Activated CD8-positive, alpha-beta memory T cell treated with anti-CD3 and anti-CD28 coated beads for 36 hours (primary cell): ENCODE data around the gene PARN. TPM values are rescaled to one million over a fixed set of nuclear protein-coding genes. Genes with fewer than 3 reads are reported as not detected.
"Not testable (repeated sequence)": the region's sequence is repeated elsewhere in the genome, so short reads cannot be mapped to it uniquely, and the experiment has no call there.

ENCODE experiments used
- CTCF ChIA-PET: fragments of 350-600 bp; sonication (Branson Sonifier 250); formaldehyde crosslinking; loops from one replicate; lab custom pipeline; 2021; ENCODE audit warnings: antibody characterized with exemption; lab: Charles Lee
- POLR2A ChIA-PET: fragments of 350-600 bp; sonication (Branson Sonifier 250); formaldehyde crosslinking; loops from one replicate; lab custom pipeline; 2021; ENCODE audit warnings: antibody characterized with exemption; lab: Charles Lee
- total RNA-seq, 2 experiments: library from RNA; stranded (reverse); gene quantifications; one replicate each; pipeline ENCODE4 v1.2.3, GENCODE V29; 2021

PARN gene
- total RNA-seq, 2 experiments from 2014 or later, result 47.3 to 49.1 TPM

DNA sequence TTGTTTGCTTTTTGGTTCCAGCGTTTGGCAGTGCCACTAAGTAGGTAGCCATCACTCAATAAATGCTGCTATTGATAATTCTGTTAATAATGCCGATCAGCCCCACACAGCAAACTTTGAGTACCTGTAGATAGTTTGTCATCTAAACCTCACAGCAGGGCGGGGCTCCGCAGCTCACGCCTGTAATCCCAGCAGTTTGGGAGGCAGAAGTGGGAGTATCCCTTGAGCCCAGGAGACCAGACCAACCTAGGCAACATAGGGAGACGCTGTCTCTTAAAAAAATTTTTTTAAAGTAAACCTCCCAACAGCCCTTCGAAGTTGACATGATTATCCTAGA is 4.3 kb upstream of the PARN start:
- ChIA-PET CTCF (no interaction called here), POLR2A (no interaction called here)

DNA sequence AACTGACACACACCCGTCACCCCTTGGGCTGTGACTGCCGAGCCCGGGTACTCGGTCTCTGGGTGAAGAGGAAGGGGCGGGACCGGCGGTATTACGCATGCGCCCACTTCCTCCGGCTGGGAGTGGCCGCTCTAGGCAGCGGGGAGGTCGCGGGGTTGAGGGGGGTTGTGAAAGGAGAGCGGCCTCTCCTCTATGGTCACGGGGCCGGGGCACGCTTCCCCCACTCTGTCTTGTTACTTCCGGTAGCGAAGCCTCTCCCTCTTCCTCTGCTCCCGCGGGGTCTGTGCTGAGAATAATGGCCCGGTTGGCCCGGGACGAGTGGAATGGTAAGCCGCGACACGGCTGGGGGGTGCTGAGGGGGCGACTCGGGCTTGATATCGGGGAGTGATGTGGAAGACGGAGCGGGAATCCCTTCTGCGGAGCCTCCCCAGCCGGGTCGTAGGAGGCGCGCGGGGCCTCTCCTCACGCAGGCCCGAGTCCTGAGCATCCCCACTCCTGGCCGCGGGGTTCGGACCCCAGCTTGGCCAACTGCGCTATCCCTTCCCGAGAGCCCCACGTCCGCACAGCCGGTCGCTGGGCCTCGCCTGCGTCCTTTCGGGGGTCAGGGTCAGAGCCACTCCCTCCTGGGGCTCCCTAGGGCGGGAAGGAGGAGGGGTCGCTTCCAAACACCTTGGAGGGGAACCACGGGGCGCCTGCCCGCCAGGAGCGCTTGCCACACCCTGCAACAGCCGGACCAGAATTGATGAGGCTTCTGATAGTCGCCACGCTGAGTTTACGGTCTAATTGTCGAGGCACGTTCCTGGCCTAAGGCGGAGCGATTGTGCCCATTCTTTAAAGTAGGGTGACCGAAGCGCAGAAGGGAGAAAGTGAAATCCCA is 2.9 kb upstream of the PARN start, which contains the start of gene BFAR:
Gene BFAR, plus strand, starts transcription at position 259 of the 877 bp plus-strand sequence. CDS start 11,396 bp downstream, outside the sequence.
- ChIA-PET POLR2A (interaction anchor here (0.7 kb wide), 1 partner anchor 10 kb away, joined by 3 read pairs; no protein-coding TSS in a partner anchor), CTCF (no interaction called here)

DNA sequence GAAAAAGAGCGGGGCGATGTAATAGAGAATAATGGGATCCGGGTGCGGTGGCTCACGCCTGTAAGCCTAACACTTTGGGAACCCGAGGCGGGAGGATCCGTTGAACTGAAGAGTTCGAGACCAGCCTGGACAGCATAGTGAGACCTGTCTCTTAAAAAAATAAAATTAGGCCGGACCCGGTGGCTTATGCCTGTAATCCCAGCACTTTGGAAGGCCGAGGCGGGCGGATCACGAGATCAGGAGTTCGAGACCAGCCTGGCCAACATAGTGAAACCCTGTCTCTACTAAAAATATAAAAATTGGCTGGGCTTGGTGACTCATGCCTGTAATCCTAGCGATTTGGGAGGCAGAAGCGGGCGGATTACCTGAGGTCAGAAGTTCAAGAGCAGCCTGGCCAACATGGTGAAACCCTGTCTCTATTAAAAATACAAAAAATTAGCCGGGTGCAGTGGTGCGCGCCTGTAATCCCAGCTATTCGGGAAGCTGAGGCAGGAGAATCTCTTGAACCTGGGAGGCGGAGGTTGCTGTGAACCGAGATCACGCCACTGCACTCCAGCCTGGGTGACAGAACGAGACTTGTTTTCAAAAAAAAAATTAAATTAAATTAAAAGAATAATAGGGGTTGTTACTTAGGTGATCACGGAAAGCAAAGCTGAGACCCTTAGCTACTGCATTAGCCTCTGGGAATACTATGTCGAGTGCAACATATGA is 715 bp upstream of the PARN start:
- CTCF ChIA-PET, result not testable (repeated sequence)
- POLR2A ChIA-PET, result interaction anchor here (1.0 kb wide), 1 partner anchor 142 kb away, joined by 3 read pairs; no protein-coding TSS in a partner anchor

DNA sequence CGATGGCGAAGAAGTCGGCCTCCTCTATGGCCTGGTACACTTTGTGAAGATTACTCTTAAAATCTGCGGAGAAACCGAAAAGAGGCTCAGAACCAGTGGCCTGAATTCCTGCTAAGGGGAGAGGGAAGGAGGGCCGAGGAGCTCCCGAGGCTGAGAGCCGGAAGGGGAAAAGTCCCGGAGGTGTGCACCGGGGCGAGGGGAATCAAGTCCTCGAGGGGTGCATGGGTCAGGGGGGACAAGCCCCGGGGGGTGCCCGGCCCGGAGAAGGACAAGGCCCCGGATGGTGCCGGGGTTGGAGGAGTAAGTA is 495 bp downstream of the PARN start:
- ChIA-PET CTCF (interaction anchor here (1.0 kb wide), 1 partner anchor 13 kb away, joined by 3 read pairs; no protein-coding TSS in a partner anchor), POLR2A (interaction anchor here (1.0 kb wide), 1 partner anchor 17 kb away, joined by 3 read pairs; no protein-coding TSS in a partner anchor)

DNA sequence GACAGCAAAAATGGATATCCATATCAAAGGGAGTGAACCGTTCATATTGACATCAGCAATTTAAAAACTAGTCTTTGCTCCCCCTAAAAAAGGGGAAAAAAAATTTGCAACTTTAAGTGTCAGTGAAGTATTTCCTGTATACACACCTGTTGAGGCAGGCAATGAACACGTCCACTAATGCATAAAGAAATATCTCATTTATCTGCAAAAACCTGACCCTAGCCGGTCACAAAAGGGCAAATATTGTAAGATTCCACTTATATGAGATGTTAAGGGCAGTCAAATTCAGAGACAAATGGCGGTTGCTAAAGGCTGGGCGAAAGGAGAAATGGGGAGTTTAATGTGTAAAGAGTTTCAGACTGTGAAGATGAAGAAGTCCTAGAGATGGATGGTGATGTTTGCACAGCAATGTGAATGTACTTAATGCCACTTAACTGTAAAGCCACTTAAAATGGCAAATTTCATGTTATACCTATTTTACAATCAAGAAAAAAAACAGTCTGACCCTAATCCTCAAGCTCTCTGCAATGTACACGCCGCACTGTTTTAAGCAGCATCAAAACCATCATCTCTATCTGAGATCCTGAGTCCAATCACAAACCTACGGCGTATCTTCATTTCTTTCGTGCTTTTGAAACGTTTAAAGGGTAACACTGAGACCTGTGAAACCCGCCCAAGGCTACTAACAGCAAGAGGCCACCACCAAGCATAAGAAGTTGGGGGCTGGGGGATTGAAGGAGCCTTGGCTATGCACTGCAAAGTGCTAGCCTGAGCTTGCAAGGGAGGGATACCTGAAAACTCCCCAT is 1.1 kb downstream of the PARN start:
- ChIA-PET CTCF (interaction anchor here (1.0 kb wide), 1 partner anchor 12 kb away, joined by 3 read pairs; no protein-coding TSS in a partner anchor), POLR2A (interaction anchor here (1.0 kb wide), 1 partner anchor 17 kb away, joined by 3 read pairs; no protein-coding TSS in a partner anchor)

DNA sequence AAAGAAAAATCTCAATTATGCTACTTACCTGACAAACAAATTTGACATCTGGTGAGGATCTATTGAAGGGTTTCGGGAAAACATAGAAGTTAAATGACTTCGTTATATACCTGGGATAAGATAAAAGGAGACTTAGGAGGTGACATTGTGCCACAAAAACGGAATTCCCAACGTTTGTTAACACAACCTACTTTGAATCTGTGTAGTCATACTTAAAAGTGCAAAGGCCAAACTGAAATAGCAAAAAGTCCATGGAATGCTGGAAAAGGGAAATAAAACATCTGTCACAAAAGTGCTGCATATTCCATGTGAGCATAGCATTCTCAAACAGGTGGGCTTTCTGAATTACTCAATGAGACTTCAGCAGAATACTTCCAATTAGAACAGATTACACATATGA is 3.0 kb downstream of the PARN start:
- ChIA-PET POLR2A (no interaction called here), CTCF (no interaction called here)

DNA sequence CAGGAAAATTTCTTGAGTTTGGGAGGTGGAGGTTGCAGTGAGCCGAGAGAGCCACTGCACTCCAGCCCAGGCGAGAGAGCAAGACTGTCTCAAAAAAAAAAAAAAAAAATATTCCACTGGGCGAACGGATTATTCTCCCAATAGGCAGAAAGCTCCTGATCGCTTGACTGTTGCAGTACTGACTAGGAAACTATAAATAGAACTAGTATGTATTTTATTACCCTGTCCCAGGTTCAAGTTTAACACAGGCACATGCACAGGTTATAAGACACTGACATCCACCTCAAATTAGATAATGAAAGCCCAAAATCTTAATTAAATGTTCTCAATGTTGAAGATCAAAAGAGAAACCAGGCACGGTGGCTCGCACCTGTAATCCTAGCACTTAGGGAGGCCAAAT is 11.5 kb downstream of the PARN start:
- POLR2A ChIA-PET, result no interaction called here
- CTCF ChIA-PET, result interaction anchor here (0.7 kb wide), 1 partner anchor 125 kb away, joined by 3 read pairs; no protein-coding TSS in a partner anchor

DNA sequence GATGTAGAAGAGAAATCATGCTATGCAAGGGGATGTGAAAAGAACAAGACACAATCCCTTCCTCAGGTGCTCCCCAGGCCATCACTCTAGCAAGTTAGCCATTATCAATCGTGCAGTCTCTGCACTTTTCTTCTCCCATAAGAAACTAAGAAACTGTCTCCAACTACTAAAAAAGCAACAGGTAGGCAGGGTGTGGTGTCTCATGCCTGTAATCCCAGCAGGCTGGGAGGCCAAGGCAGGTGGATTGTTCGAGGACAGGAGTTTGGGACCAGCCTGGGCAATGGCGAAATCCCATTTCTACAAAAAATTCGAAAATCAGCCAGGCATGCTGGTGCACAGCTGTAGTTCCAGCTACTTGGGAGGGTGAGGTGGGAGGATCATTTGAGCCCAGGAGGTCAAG is 13.8 kb downstream of the PARN start:
- ChIA-PET POLR2A (no interaction called here), CTCF (interaction anchor here (1.0 kb wide), 1 partner anchor 13 kb away, joined by 3 read pairs; no protein-coding TSS in a partner anchor)

DNA sequence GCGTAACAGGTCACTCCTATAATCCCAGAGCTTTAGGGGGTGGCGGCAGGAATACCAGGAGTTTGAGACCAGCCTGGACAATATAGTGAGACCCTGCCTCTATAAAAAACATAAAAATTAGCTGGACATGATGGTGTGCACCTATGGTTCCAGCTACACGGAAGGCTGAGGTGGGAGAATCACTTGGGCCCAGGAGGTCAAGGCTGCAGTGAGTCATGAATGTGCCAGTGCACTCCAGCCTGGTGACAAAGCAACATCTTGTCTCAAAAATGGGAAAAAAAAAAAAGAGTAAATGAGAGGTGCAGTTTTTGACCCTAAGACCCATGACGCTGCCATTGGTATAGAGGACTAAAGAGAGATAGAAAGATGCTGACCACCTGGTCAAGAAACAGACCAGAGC is 16.1 kb downstream of the PARN start:
- ChIA-PET POLR2A (no interaction called here), CTCF (no interaction called here)

DNA sequence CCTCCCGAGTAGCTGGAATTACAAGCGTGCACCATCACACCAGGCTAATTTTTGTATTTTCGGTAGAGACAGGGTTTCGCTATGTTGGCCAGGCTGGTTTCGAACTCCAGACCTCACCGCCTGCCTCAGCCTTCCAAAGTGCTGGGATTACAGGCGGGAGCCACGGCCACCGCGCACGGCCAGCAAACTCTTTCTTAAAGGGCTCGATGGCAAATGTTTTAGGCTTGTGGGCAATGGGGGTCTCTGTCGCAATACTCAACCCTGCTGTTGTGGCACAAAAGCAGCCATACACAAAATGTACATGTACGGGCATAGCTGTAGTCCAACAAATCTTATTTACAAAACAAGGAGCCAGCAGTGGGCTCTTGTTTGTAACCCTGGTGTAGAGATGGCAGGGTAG is 18.4 kb downstream of the PARN start:
- POLR2A ChIA-PET, result interaction anchor here (1.0 kb wide), 1 partner anchor 18 kb away, joined by 3 read pairs; no protein-coding TSS in a partner anchor
- CTCF ChIA-PET, result no interaction called here

DNA sequence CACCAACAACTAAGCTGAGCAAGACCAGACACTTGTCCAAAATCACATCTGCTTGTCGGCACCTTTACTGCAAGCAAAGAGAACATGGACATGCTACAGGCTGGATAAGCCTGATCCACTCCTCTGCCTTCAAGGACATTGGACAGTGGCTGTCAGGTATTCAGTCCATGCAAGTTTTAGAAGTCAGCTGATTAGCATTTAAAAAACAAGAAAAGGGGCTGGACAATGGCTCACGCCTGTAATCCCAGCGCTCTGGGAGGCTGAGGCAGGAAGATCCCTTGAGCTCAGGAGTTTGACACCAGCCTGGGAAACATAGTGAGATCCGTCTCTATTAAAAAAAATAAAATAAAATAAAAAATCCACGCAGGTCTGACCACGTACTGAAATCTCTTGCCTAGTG is 20.3 kb downstream of the PARN start:
- POLR2A ChIA-PET, result no interaction called here
- CTCF ChIA-PET, result interaction anchor here (1.0 kb wide), 1 partner anchor 10 kb away, joined by 3 read pairs; no protein-coding TSS in a partner anchor

DNA sequence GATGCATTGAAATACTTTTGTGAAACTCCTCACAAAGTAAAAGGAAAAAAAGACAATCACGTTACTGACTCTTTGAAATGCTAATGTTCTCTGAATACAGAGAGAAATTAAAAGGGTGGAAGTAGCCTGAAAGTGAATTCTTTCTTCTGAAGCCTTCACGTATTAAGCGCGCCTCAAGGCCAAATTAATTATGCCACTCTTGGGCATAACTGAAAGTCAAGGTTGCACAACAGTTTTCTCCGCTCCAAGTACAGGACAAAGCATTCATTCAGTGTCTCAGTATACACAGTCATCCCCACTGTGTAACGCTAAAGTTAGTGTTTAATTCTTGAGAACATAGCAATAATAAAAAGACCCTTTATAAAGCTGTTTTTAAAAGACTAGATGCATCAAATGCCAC is 21.5 kb downstream of the PARN start:
- POLR2A ChIA-PET, result no interaction called here
- CTCF ChIA-PET, result no interaction called here

DNA sequence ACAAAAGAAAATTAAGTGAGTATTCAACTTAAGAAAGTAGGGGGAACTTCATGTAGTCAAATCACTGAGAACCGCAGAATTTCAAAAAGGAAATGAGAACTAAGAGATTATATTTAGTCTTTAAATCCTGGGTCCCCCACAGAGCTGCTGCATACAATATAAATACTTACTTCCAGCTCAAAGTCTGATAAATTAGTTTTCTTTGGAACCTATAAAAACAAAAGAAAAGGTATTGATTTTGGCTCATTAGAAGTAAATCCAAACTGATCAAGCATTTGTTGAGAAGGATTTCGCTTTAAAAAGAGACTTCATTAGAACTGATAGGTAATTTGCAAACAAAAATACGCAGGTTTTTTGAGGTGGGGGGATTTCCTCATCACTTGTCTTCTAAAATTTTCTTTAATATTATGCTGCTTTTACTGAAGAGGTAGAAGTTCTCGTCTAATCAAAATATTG is 21.9 kb downstream of the PARN start:
- CTCF ChIA-PET, result no interaction called here

DNA sequence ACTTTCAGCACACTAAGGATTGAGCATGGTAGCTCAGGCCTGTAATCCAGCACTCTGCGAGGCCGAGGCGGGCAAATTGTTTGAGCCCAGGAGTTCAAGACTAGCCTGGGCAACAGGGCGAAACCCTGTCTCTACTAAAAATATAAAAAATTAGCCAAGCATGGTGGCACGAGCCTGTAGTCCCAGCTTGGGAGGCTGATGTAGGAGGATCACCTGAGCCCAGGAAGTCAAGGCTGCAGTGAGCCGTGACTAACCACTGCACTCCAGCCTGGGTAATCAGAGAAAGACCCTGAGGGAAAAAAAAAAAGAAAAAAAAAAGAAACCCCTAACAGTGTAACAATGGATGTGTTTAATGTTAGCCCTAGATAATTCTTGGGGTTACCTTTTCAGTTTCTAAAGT is 24.0 kb downstream of the PARN start:
- ChIA-PET POLR2A (interaction anchor here (0.5 kb wide), 1 partner anchor 1608 kb away, joined by 4 read pairs; no protein-coding TSS in a partner anchor), CTCF (interaction anchor here (0.7 kb wide), 2 partner anchors 19 to 347 kb away, joined by 3 to 4 read pairs; no protein-coding TSS in a partner anchor)

More for the DNA sequence above, 21.9 kb downstream of the PARN start:
- POLR2A ChIA-PET, result no interaction called here

DNA sequence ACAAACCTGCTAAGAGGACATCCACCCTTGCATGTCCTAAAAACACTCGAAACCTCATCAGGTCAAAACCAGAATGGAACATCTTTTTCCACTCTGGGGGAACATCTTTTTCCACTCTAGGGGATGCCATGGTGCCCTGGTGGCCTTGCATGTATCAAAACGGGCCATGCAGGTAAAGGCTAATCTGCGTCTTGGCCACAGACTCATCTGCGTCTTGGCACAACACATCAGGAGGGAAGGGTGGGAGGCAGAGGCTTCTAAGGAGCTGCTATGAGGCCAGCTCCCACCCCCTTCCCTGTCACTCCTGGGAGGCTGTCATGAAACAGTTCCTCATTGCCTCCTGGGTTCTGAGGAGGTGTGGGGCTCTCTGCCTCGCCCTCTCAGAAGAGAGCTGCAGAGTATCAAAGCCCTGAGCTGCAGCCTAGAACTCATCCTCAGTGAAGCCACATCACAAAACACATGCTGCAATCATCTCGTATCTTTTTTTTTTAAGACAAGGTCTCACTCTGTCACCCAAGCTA is 27.6 kb downstream of the PARN start:
- CTCF ChIA-PET, result no interaction called here
- POLR2A ChIA-PET, result no interaction called here

DNA sequence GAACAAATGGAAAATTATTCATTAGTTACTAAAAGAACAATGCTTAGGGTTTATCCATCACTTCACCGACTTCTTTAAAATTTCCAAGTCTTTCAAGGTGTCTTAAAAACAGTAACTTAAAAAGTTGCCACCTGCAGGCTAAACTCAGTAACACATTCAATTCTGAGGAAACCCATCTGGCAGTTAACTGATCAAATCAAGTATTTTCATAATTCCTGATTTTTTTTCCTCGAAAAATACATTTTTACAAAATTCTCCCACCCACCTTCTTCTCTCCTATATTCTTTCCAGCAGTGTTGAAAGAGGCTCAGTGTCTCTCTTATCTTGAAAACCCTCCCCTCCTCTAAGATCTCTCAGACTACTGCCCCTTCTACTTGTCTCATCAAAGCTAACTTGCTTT is 29.9 kb downstream of the PARN start:
- POLR2A ChIA-PET, result no interaction called here
- CTCF ChIA-PET, result interaction anchor here (1.3 kb wide), 1 partner anchor 10 kb away, joined by 3 read pairs; no protein-coding TSS in a partner anchor

DNA sequence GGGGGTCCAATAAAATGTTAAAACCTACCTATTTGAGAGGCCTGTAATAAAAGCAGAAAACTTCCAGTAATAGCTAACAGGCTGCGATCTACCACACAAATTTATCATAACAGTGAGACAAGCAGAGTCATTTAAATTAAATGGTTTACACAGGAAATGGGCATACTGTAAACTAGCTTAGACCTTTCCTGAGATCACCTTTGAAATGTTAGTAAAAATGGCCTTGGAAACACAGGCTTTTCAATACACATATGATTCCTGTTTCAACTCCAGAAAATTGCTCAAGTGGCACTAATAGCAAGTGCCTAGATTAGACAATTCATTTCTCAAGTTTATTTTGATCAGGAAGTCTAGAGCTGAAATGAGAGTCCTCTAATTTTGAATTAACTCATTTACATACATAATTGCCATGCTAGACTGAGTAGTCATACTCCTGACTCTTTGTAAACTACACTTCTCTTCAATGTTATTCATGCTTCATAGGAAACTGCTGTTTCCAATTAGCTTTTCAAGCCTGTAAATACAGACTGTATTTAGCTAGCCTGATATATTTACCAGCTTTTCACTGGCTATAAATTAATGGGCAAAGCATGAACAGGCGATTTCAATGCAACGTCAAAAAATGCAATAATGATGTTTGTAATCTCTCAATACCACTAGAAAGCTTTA is 43.3 kb downstream of the PARN start:
- POLR2A ChIA-PET, result no interaction called here
- CTCF ChIA-PET, result interaction anchor here (0.6 kb wide), 1 partner anchor 20 kb away, joined by 4 read pairs; no protein-coding TSS in a partner anchor

DNA sequence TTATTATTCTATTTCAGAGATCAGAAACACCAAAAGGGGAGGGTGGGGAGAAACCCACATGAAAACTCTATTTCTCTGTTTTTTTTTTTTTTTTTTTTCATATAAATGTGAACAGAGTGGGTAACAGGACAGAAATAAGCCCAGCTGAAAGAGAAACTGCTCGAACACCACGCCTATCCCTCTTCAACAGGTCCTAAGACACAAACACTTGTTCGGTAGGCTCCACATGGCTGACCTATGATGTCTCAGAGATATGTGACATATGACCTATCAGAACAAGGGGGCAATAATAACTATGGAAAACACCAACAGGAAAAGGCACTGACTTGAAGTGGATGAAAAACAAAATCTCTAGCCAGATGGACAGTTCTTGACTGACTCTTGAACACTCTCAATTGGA is 44.8 kb downstream of the PARN start:
- ChIA-PET CTCF (no interaction called here), POLR2A (no interaction called here)
